Astrocyte of the cerebellum (primary cell): ENCODE measurements around the gene CNOT6.

Source experiments
- DNase-seq: peaks from one replicate; pipeline ENCODE4 v3.0.0-alpha.2; 2011; ENCODE audit warnings: low read depth
- H3K4me3 ChIP-seq: 2 replicates; pipeline ENCODE4 v1.5.1; 2011; ENCODE audit warnings: mild to moderate bottlenecking, low read depth, low read length, moderate library complexity
- in situ Hi-C: cut with HindIII; loops from 2 replicates; pipeline ENCODE4 v1.10.0; 2017; ENCODE audit warnings: low sequenced_read_pairs
- TF ChIP-seq, protein P1 (sequence below): IDR thresholded peaks from 2 replicates; pipeline ENCODE4 v1.5.1; 2012; ENCODE audit warnings: low read length, low read depth, moderate library complexity, mild to moderate bottlenecking; ENCODE audit errors: missing control alignments

The CNOT6 gene

DNA sequence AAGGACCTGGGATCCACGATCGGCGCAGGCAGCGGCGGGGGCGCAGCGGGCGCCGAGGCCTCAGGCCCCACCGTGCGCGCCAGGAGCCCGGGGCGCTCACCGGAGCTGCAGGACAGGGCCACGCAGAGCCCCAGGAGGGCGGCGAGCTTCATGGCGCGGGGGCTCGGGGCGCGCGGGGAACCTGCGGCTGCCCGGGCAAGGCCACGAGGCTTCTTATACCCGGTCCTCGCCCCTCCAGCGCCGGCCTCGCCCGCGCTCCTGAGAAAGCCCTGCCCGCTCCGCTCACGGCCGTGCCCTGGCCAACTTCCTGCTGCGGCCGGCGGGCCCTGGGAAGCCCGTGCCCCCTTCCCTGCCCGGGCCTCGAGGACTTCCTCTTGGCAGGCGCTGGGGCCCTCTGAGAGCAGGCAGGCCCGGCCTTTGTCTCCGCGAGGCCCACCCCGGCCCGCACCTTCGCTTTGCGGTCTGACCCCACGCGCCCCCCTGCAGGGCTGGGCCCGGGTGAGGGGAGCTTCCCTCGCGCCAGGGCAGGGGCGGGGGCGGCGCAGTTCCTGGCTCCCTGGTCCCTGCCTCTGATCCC, 97.2 kb downstream of the CNOT6 start, which contains the start of gene SCGB3A1:
Gene SCGB3A1 (minus strand): TSS at position 189 of the 577 bp plus-strand sequence. CDS start 37 bp downstream, at position 152.
- TF ChIP-seq, protein P1, sequence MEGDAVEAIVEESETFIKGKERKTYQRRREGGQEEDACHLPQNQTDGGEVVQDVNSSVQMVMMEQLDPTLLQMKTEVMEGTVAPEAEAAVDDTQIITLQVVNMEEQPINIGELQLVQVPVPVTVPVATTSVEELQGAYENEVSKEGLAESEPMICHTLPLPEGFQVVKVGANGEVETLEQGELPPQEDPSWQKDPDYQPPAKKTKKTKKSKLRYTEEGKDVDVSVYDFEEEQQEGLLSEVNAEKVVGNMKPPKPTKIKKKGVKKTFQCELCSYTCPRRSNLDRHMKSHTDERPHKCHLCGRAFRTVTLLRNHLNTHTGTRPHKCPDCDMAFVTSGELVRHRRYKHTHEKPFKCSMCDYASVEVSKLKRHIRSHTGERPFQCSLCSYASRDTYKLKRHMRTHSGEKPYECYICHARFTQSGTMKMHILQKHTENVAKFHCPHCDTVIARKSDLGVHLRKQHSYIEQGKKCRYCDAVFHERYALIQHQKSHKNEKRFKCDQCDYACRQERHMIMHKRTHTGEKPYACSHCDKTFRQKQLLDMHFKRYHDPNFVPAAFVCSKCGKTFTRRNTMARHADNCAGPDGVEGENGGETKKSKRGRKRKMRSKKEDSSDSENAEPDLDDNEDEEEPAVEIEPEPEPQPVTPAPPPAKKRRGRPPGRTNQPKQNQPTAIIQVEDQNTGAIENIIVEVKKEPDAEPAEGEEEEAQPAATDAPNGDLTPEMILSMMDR = no peak
- in situ Hi-C loops = no loop called here
- peak within 1 kb of the TSS; percentile 12 for H3K4me3 ChIP-seq
- DNase-seq = no peak

DNA sequence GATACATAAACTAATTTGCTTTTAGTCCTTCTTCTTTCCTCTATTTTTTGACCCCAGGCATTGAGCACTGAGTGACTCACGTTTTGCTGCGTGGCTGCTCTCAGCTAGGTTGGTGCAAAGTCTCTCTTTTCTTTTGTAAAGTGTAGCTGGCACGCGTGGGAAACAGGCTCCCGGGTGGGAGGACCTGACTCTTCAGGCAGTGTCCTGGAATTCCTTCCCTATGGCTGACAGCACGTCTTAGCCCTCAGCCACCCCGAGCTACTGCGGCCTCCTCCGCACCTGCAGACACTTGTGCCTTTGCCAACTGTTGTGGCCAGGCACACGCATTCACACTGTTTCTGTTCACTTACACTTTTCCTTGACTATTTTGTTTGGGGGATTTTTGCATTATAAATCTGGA, 98.0 kb downstream of the CNOT6 start:
- in situ Hi-C loops = no loop called here
- TF ChIP-seq, protein P1 = no peak

DNA sequence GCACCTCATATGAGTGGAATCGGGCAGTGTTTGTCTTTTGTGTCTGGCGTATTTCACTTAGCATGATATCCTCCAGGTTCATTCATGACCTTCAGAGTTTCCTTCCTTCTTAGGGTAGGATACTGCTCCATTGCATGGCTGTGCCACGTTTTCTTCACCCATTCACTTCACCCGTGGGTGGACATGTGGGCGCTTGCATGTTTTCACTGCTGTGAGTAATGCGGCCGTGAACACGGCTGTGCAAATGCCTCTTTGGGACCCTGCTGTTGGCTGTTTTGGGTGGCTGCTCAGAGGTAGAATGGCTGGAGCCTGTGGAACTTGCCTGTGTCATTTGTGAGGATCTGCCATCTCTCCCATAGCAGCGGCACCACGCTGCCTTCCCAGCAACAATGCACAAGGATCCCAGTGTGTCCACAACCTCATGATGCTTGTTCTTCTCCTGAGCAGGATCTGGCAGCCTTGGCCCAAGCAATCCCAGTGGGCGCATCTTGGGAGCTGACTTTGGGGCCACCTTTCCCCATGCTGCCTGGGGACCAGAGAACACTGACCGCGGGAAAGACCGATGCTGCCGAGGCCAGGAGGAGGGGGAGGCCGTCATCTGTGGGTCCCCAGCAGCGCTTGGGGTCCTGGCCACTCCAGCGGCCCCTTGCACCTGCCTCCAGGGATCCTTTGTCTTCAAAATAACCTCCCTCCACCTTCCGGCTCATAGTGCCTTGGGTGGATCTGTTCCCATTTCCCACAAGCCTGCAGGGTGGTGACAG, 99.4 kb downstream of the CNOT6 start:
- no peak for DNase-seq
- TF ChIP-seq, protein P1 = no peak
- no peak overlapping the region for H3K4me3 ChIP-seq
- in situ Hi-C loops = no loop called here

More for the DNA sequence above, 98.0 kb downstream of the CNOT6 start:
- no peak for DNase-seq
- no peak overlapping the region for H3K4me3 ChIP-seq

DNA sequence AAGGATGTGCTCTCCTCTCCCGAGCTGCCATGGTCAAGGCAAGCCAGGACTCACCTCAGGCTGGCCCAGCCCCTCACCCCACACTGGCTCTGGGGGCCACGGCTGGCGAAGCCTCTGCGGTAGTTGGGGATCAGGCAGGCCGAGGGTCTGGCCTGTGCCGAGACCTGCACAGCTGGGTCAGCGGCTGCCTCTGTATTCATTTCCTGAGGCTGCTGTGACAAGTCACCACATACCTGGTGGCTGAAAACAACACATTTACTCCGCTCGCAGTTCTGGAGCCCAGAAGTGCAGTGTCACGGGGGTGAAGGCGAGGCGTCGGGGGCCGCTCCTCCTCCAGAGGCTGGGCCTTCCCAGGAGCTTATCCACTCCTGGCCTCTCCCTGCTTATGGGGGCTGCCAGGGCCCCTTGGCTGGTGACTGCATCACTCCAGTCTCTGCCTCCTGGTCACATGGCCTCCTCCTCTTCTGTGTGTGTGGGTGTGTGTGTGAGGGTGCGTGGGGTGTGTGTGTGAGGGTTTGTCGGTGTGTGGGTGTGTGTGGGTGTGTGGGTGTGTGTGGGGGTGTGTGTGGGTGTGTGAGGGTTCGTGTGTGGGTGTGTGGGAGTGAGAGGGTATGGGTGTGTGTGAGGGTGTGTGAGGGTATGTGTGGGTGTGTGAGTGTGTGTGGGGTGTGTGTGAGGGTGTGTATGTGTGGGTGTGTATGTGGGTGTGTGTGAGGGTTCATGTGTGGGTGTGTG, 100.3 kb downstream of the CNOT6 start:
- no peak overlapping the region for H3K4me3 ChIP-seq
- in situ Hi-C loops = no loop called here
- TF ChIP-seq, protein P1 = no peak
- DNase-seq = no peak

DNA sequence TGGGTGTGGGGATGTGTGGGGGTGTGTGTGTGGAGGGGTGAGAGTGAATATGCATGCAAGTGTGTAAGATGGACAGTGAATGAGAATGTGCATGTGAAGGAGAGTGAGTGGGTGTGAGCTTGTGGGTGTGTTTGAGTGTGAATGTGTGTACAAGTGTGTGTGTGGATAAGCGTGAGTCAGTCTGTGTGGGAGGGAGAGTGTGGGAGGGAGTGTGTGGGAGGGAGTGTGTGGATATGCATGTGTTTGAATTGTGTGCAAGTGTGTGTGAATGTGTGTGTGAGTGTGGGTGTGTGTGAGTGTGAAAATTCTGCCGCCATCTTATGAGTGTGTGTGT, 100.8 kb downstream of the CNOT6 start:
- TF ChIP-seq, protein P1 = no peak
- in situ Hi-C loops = no loop called here
- DNase-seq = no peak
- H3K4me3 ChIP-seq = no peak overlapping the region

DNA sequence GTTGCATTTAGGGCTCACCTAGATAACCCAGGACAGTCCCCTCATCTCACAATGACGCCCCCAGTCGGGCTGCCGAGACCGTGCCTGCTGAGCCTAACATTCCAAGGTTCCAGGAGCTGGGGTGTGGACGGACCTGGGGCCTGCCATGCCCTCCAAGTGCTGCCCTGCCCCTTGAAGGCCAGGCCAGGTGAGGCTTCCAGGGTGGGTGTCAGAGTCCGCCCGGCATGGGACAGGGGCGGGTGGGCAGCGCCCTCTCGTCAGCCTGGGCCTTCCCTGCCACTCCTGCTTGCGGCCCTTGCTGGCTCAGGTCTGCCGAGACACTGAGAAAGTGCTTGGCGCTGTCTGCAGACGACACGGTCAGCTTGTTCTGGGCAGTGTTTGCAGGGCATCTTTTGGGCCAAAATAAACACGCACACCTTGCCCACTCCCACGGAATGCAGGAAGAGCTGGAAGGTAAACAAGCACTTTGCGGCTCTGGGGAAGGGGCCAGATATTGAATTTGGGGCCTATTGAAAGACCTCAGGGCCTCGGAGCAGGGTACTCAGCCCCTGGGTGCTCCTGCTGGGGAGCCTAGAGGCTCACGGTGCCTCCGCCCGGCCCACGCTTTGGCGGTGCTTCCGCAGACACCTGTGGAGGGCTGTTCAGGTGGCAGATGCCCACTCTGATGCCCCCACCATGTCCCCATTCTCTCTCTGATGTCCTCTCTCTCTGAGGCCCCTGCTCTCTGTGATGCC, 101.4 kb downstream of the CNOT6 start:
- TF ChIP-seq, protein P1 = no peak
- no peak for DNase-seq
- in situ Hi-C loops = no loop called here
- no peak overlapping the region for H3K4me3 ChIP-seq
